B cell (primary cell): Measurements from ENCODE around the gene KAZN. TPM values are rescaled to one million over a fixed set of nuclear protein-coding genes. Genes with fewer than 3 reads are reported as not detected.

Experiments
- ATAC-seq: fragments of 200-7000 bp; cut with Tn5 transposase; one replicate; pipeline ENCODE4 v1.10.0; 2021; ENCODE audit warnings: low read depth, mild to moderate bottlenecking, moderate number of reproducible peaks, moderate library complexity
- CTCF ChIA-PET: fragments of 350-600 bp; sonication (Branson Sonifier 250); formaldehyde crosslinking; loops from one replicate; lab custom pipeline; 2021; ENCODE audit warnings: antibody characterized with exemption, inconsistent platforms; lab: Charles Lee
- POLR2A ChIA-PET: fragments of 350-600 bp; sonication (Branson Sonifier 250); formaldehyde crosslinking; loops from one replicate; lab custom pipeline; 2021; ENCODE audit warnings: antibody characterized with exemption; lab: Charles Lee
- DNase-seq: peaks from one replicate; pipeline ENCODE4 v3.0.0; 2013
- H2AFZ ChIP-seq: 2 replicates; pipeline ENCODE4 v1.6.1; 2012; ENCODE audit warnings: mild to moderate bottlenecking, low read depth, low read length; ENCODE audit not compliant: insufficient read depth, poor library complexity, severe bottlenecking
- H3K27ac ChIP-seq, 2 donors: 1 replicate in 1 of 2; 2 replicates in 1 of 2; pipeline ENCODE4 v1.5.1; 2012 to 2013; ENCODE audit warnings: low read length in 2 of 2, mild to moderate bottlenecking in 2 of 2, moderate library complexity in 1 of 2
- H3K27me3 ChIP-seq, 4 experiments: fragments of 200-600 bp in 1 of 4; sonication (generic) in 1 of 4; replicated peaks in 1 of 4; 1 replicate in 2 of 4; 2 replicates in 2 of 4; pipeline versions ENCODE4 v1.6.1 to v1.7.0; 2013 to 2016; ENCODE audit warnings: low read length in 3 of 4, mild to moderate bottlenecking in 2 of 4, mixed read lengths in 1 of 4, moderate library complexity in 1 of 4; ENCODE audit not compliant: insufficient read depth in 4 of 4, control insufficient read depth in 3 of 4; ENCODE audit errors: control extremely low read depth in 1 of 4
- H3K36me3 ChIP-seq, 2 experiments: replicated peaks in 1 of 2; 1 replicate in 1 of 2; 2 replicates in 1 of 2; pipeline versions ENCODE4 v1.6.1 to v1.7.1; 2013; ENCODE audit warnings: low read length in 1 of 2; ENCODE audit not compliant: insufficient read depth in 2 of 2, control insufficient read depth in 1 of 2; ENCODE audit errors: control extremely low read depth in 1 of 2, extremely low read depth in 1 of 2
- H3K4me1 ChIP-seq, 2 donors: fragments of 200-600 bp in 1 of 2; sonication (generic) in 1 of 2; 1 replicate in 1 of 2; 2 replicates in 1 of 2; pipeline versions ENCODE4 v1.5.1 to v1.6.1; 2013 to 2017; ENCODE audit warnings: low read length in 2 of 2; ENCODE audit not compliant: control insufficient read depth in 2 of 2, insufficient read depth in 2 of 2
- H3K4me2 ChIP-seq: replicated peaks from 2 replicates; pipeline ENCODE3; 2012; ENCODE audit warnings: mild to moderate bottlenecking, low read depth, low read length; ENCODE audit not compliant: poor library complexity, severe bottlenecking
- H3K4me3 ChIP-seq, 5 experiments: fragments of 200-600 bp in 1 of 5; sonication (generic) in 1 of 5; 1 replicate in 3 of 5; 2 replicates in 2 of 5; pipeline versions ENCODE4 v1.5.1 to v1.7.0; 2011 to 2016; ENCODE audit warnings: low read length in 4 of 5, mild to moderate bottlenecking in 4 of 5, low read depth in 2 of 5, control low read depth in 1 of 5, moderate library complexity in 1 of 5; ENCODE audit not compliant: insufficient read depth in 1 of 5; ENCODE audit errors: control extremely low read depth in 1 of 5, extremely low read depth in 1 of 5
- H3K79me2 ChIP-seq: fragments of 200-600 bp; sonication (generic); one replicate; pipeline ENCODE4 v1.6.0; 2016; ENCODE audit warnings: low read length; ENCODE audit not compliant: control insufficient read depth, insufficient read depth
- H3K9ac ChIP-seq: fragments of 200-600 bp; sonication (generic); 2 replicates; pipeline ENCODE4 v1.6.1; 2017; ENCODE audit warnings: mild to moderate bottlenecking, low read length, moderate library complexity
- H3K9me3 ChIP-seq, 3 donors: one replicate each; pipeline versions ENCODE4 v1.6.1 to v1.7.1; 2013; ENCODE audit warnings: low read length in 2 of 3; ENCODE audit not compliant: control insufficient read depth in 2 of 3, insufficient read depth in 1 of 3; ENCODE audit errors: control extremely low read depth in 1 of 3
- H4K20me1 ChIP-seq: 2 replicates; pipeline ENCODE4 v1.6.0; 2012; ENCODE audit warnings: mild to moderate bottlenecking, low read length; ENCODE audit not compliant: insufficient read depth, control insufficient read depth, poor library complexity, severe bottlenecking
- H3K27ac Mint-ChIP-seq: one replicate; pipeline ENCODE4 v1.8.0; 2021; ENCODE audit warnings: mixed read lengths
- H3K27me3 Mint-ChIP-seq: one replicate; pipeline ENCODE4 v1.8.0; 2021; ENCODE audit warnings: mixed read lengths
- H3K4me1 Mint-ChIP-seq: one replicate; pipeline ENCODE4 v1.8.0; 2021; ENCODE audit warnings: mixed read lengths
- H3K4me3 Mint-ChIP-seq: one replicate; pipeline ENCODE4 v1.8.0; 2021; ENCODE audit warnings: mixed read lengths
- H3K9me3 Mint-ChIP-seq: one replicate; pipeline ENCODE4 v1.8.0; 2022; ENCODE audit warnings: mixed read lengths; ENCODE audit not compliant: insufficient read depth
- CTCF ChIP-seq: fragments of 200-600 bp; IDR thresholded peaks from one replicate; pipeline ENCODE4 v1.8.0; 2022; ENCODE audit warnings: antibody characterized with exemption, mild to moderate bottlenecking
- EZH2 ChIP-seq: IDR thresholded peaks from 2 replicates; pipeline ENCODE4 v1.6.1; 2012; ENCODE audit warnings: borderline replicate concordance, low read depth, mild to moderate bottlenecking, moderate library complexity, low read length; ENCODE audit not compliant: insufficient read depth, poor library complexity, severe bottlenecking
- WGBS: methylation state at CpG from one replicate; pipeline ENCODE4 v1.1.5; 2013; ENCODE audit warnings: missing lambda C conversion rate; ENCODE audit not compliant: insufficient coverage; 5-methylcytosine and 5-hydroxymethylcytosine counted together
- intact Hi-C: fragments of 100-400 bp; cut with micrococcal nuclease; formaldehyde crosslinking; loops from one replicate; pipeline ENCODE4 v1.10.0; 2022
- polyA plus RNA-seq: library from polyadenylated mRNA; depleted of rRNA; stranded (reverse); fragments of >200 nt; gene quantifications from 2 replicates; pipeline ENCODE4 v1.2.3, GENCODE V29; 2012
- total RNA-seq, 2 donors: library from RNA; stranded (reverse); fragments of 120-200 nt in 1 of 2; gene quantifications; 1 replicate in 1 of 2; 2 replicates in 1 of 2; pipeline versions ENCODE4 v1.2.3 to v1.2.4, GENCODE V29; 2013 to 2022

KAZN gene
- total and polyA plus RNA-seq, 2 donors (not counting 1 experiment from before 2014, with no cell fraction given) = 0.13 to 0.39 TPM

GRCh38 chr1:15071936-15072335, 473.5 kb downstream of the KAZN start:
- intact Hi-C loops = no loop called here
- no peak overlapping the region for H3K27ac Mint-ChIP-seq
- 86% methylated on average over 4 of the region's 6 CpGs for WGBS

GRCh38 chr1:15073799-15074308, 475.4 kb downstream of the KAZN start:
- Histone ChIP-seq H3K27ac (no peak overlapping the region), H2AFZ (no peak overlapping the region), H3K4me2 (no peak overlapping the region), H3K79me2 (no peaks in the 10 kb centered on the region), H3K36me3 (no peaks in the 10 kb centered on the region), H3K4me1 (peaks cover 0 to 3% of the 10 kb centered on the region in 2 donors), H3K27me3 (no peaks in the 10 kb centered on the region), H3K4me3 (no peak overlapping the region), H4K20me1 (no peaks in the 10 kb centered on the region), H3K9ac (no peak overlapping the region), H3K9me3 (no peaks in the 10 kb centered on the region)
- intact Hi-C loops = no loop called here
- no peak overlapping the region for H3K4me3 Mint-ChIP-seq
- no peaks in the 10 kb centered on the region for H3K9me3 Mint-ChIP-seq
- no peak overlapping the region for H3K27ac Mint-ChIP-seq
- POLR2A ChIA-PET = no interaction called here
- DNase-seq (no peak), ATAC-seq (no peak)
- TF ChIP-seq CTCF (no peak), EZH2 (no peak)
- H3K4me1 Mint-ChIP-seq = no peaks in the 10 kb centered on the region
- 89% methylated on average over 8 of the region's 9 CpGs for WGBS
- peaks cover 6% of the 10 kb centered on the region for H3K27me3 Mint-ChIP-seq
- CTCF ChIA-PET = no interaction called here

More at GRCh38 chr1:15071936-15072335, 473.5 kb downstream of the KAZN start:
- Mint-ChIP-seq H3K9me3 (no peaks in the 10 kb centered on the region), H3K4me3 (no peak overlapping the region), H3K4me1 (no peaks in the 10 kb centered on the region), H3K27me3 (no peaks in the 10 kb centered on the region)
- H3K36me3 ChIP-seq = no peaks in the 10 kb centered on the region
- H3K4me3 ChIP-seq = no peak overlapping the region
- no peak overlapping the region for H3K27ac ChIP-seq
- H2AFZ ChIP-seq = no peak overlapping the region
- H3K27me3 ChIP-seq = no peaks in the 10 kb centered on the region
- ATAC-seq (no peak), DNase-seq (no peak)
- H3K4me2 ChIP-seq = no peak overlapping the region
- H3K9me3 ChIP-seq = no peaks in the 10 kb centered on the region
- H3K9ac ChIP-seq = no peak overlapping the region
- no peaks in the 10 kb centered on the region for H3K79me2 ChIP-seq
- ChIA-PET POLR2A (no interaction called here), CTCF (no interaction called here)
- no peaks in the 10 kb centered on the region for H4K20me1 ChIP-seq
- TF ChIP-seq CTCF = no peak
- TF ChIP-seq EZH2 = no peak
- H3K4me1 ChIP-seq = peaks cover 0 to 3% of the 10 kb centered on the region in 2 donors
